VCaP (cell line): ENCODE results near the gene AGFG2.

ENCODE experiments used
- H3K27ac ChIP-seq: fragments of 450-650 bp; 2 replicates; pipeline ENCODE4 v1.5.1; 2017
- CTCF ChIP-seq: fragments of 450-650 bp; conservative IDR thresholded peaks from 2 replicates; pipeline ENCODE4 v1.5.1; 2017; ENCODE audit warnings: mild to moderate bottlenecking, moderate library complexity

The AGFG2 gene

GRCh38 chr7:100591596-100591995 is 52.6 kb downstream of the AGFG2 start:
- TF ChIP-seq CTCF = no peak
- no peak overlapping the region for H3K27ac ChIP-seq

- no peak overlapping the region for H3K27ac ChIP-seq
- TF ChIP-seq CTCF = no peak
These were observed 56.2 kb downstream of the AGFG2 start for GRCh38 chr7:100595188-100595587.

GRCh38 chr7:100598425-100598824 is 59.4 kb downstream of the AGFG2 start:
- H3K27ac ChIP-seq = no peak overlapping the region

GRCh38 chr7:100599911-100600729 is 61.1 kb downstream of the AGFG2 start:
- H3K27ac ChIP-seq = no peak overlapping the region
- TF ChIP-seq CTCF = no peak

More at GRCh38 chr7:100598425-100598824, 59.4 kb downstream of the AGFG2 start:
- TF ChIP-seq CTCF = no peak

GRCh38 chr7:100600730-100601038 is 61.7 kb downstream of the AGFG2 start:
- TF ChIP-seq CTCF = no peak
- H3K27ac ChIP-seq = no peak overlapping the region

- no peak for TF ChIP-seq CTCF
- H3K27ac ChIP-seq = no peak overlapping the region; the same call in 1 of the 2 replicates
These were observed 64.1 kb downstream of the AGFG2 start for GRCh38 chr7:100602889-100603725.

GRCh38 chr7:100603726-100604027 is 64.7 kb downstream of the AGFG2 start:
- peak overlapping the region; percentile 59; the same call in 1 of the 2 replicates for H3K27ac ChIP-seq
- TF ChIP-seq CTCF = no peak
